Skin epidermis (tissue), 12 donors: ENCODE data around the gene CLHC1.
"Not testable (repeated sequence)": the region's sequence is repeated elsewhere in the genome, so short reads cannot be mapped to it uniquely, and the experiment has no call there.

Experiments used
- H3K27ac ChIP-seq, 21 experiments: fragments of 200-600 bp; sonication (generic) in 11 of 21; one replicate each; pipeline ENCODE4 v1.5.0; 2020; ENCODE audit warnings: mild to moderate bottlenecking in 3 of 21, inconsistent platforms in 2 of 21, moderate library complexity in 2 of 21
- H3K4me3 ChIP-seq, 7 experiments: fragments of 200-600 bp; sonication (generic) in 2 of 7; one replicate each; pipeline ENCODE4 v1.5.0; 2020; ENCODE audit warnings: inconsistent platforms in 2 of 7, mild to moderate bottlenecking in 2 of 7, moderate library complexity in 1 of 7

The CLHC1 gene

GRCh38 chr2:55232084-55232862, at the start of gene CLHC1, which contains the start of gene RPS27A:
Gene CLHC1 (minus strand): TSS chr2:55232293. CDS start chr2:55222411, 9,882 bp downstream.
Gene RPS27A (plus strand): TSS chr2:55232688. CDS start chr2:55232825, 137 bp downstream.
- Histone ChIP-seq H3K27ac (peak within 1 kb of the TSS; percentile 64 to 99 (median 97)), H3K4me3 (peak within 1 kb of the TSS; percentile 66 to 98 (median 89))

- H3K4me3 ChIP-seq: not testable (repeated sequence)
- peak overlapping the region in 10 of 21 experiments; percentile 73 to 93 (median 89) for H3K27ac ChIP-seq
These were observed 48.9 kb upstream of the CLHC1 start for GRCh38 chr2:55280851-55281546.

GRCh38 chr2:55279859-55280424, 47.8 kb upstream of the CLHC1 start:
- H3K27ac ChIP-seq: peak overlapping the region in 1 of 21 experiments; percentile 13
- not testable (repeated sequence) for H3K4me3 ChIP-seq

GRCh38 chr2:55279214-55279835, 47.2 kb upstream of the CLHC1 start:
- not testable (repeated sequence) for H3K4me3 ChIP-seq, H3K27ac ChIP-seq

GRCh38 chr2:55277310-55277709, 45.2 kb upstream of the CLHC1 start:
- H3K4me3 ChIP-seq: no peak overlapping the region
- H3K27ac ChIP-seq: no peak overlapping the region

GRCh38 chr2:55274346-55274745, 42.3 kb upstream of the CLHC1 start:
- not testable (repeated sequence) for H3K4me3 ChIP-seq, H3K27ac ChIP-seq

- Histone ChIP-seq H3K4me3 (peak overlapping the region; percentile 39 to 88 (median 65)), H3K27ac (peak overlapping the region in 20 of 21 experiments; percentile 29 to 94 (median 86))
These were observed 37.5 kb upstream of the CLHC1 start for GRCh38 chr2:55269645-55269990.

- H3K27ac ChIP-seq: peak within 1 kb of the TSS; percentile 29 to 94 (median 86)
- peak within 1 kb of the TSS; percentile 39 to 88 (median 65) for H3K4me3 ChIP-seq
These were observed 37.0 kb upstream of the CLHC1 start, which contains the start of gene MTIF2 for GRCh38 chr2:55268907-55269644. Gene MTIF2 (minus strand): TSS chr2:55269231. CDS start chr2:55263858, 5,373 bp downstream.

GRCh38 chr2:55268288-55268906, 36.3 kb upstream of the CLHC1 start:
- peak overlapping the region; percentile 39 to 88 (median 65) for H3K4me3 ChIP-seq
- peak overlapping the region; percentile 29 to 94 (median 86) for H3K27ac ChIP-seq

- H3K27ac ChIP-seq, H3K4me3 ChIP-seq: not testable (repeated sequence)
These were observed 27.5 kb upstream of the CLHC1 start for GRCh38 chr2:55259586-55259985.

- no peak overlapping the region for H3K27ac ChIP-seq
- H3K4me3 ChIP-seq: no peak overlapping the region
These were observed 20.7 kb upstream of the CLHC1 start for GRCh38 chr2:55252832-55253231.

GRCh38 chr2:55247025-55247424, 14.9 kb upstream of the CLHC1 start:
- Histone ChIP-seq H3K4me3 (no peak overlapping the region), H3K27ac (no peak overlapping the region)

- Histone ChIP-seq H3K4me3 (no peak overlapping the region), H3K27ac (no peak overlapping the region)
These were observed 13.3 kb upstream of the CLHC1 start for GRCh38 chr2:55245411-55245810.

GRCh38 chr2:55242617-55243016, 10.5 kb upstream of the CLHC1 start:
- Histone ChIP-seq H3K27ac (no peak overlapping the region), H3K4me3 (no peak overlapping the region)

GRCh38 chr2:55241582-55241981, 9.5 kb upstream of the CLHC1 start:
- H3K4me3 ChIP-seq, H3K27ac ChIP-seq: not testable (repeated sequence)

GRCh38 chr2:55239656-55240222, 7.6 kb upstream of the CLHC1 start:
- H3K4me3 ChIP-seq: no peak overlapping the region
- no peak overlapping the region for H3K27ac ChIP-seq

- no peak overlapping the region for H3K27ac ChIP-seq
- no peak overlapping the region for H3K4me3 ChIP-seq
These were observed 5.0 kb upstream of the CLHC1 start for GRCh38 chr2:55236992-55237543.
